ENCODE measurements around the gene CD3E. TPM values are rescaled to one million over a fixed set of nuclear protein-coding genes. Genes with fewer than 3 reads are reported as not detected.

Gene CD3E
- total and polyA plus RNA-seq, 2 of the 13 experiments (the other 11 are each of a cell fraction or from before 2014, with no cell fraction given): not detected

GRCh38 chr11:118290923-118291322 is 13.6 kb upstream of the CD3E start (continued):
- TF ChIP-seq HMGXB4 (CRISPR knock-in tag; IDR thresholded peaks at IDR 0.05; ENCODE audit: borderline replicate concordance in 1 of 2, low read depth in 1 of 2): 0 out of 4 replicates have a peak, but pooled peaks of 1 of the 2 experiments have one; percentile 46
- no peak for TF ChIP-seq ZSCAN21 (CRISPR knock-in tag; IDR thresholded peaks at IDR 0.05; ENCODE audit: borderline replicate concordance)
- peak; percentile 69 for TF ChIP-seq ARID5B (CRISPR knock-in tag; IDR thresholded peaks at IDR 0.05)
- no peak for TF ChIP-seq ZNF354B (CRISPR knock-in tag; IDR thresholded peaks at IDR 0.05)
- no peak for TF ChIP-seq ZNF317 (CRISPR knock-in tag; IDR thresholded peaks at IDR 0.05)
- TF ChIP-seq PHF21A (CRISPR knock-in tag; IDR thresholded peaks at IDR 0.05): peak; percentile 38; the same call in 1 of the 2 replicates
- TF ChIP-seq ZNF891 (CRISPR knock-in tag; IDR thresholded peaks at IDR 0.05): no peak
- no peak for TF ChIP-seq MXD1 (CRISPR knock-in tag; IDR thresholded peaks at IDR 0.05)
- peak; percentile 35; the same call in 1 of the 2 replicates for TF ChIP-seq FOXA3 (CRISPR knock-in tag; IDR thresholded peaks at IDR 0.05)
- TF ChIP-seq MIER2 (CRISPR knock-in tag; IDR thresholded peaks at IDR 0.05): no peak
- TF ChIP-seq SOX6 (IDR thresholded peaks at IDR 0.05): no peak
- peak; percentile 41; the same call in 1 of the 2 replicates for TF ChIP-seq SOX6 (CRISPR knock-in tag; IDR thresholded peaks at IDR 0.05)
- no peak for TF ChIP-seq ZBTB38 (CRISPR knock-in tag; IDR thresholded peaks at IDR 0.05)
- no peak for TF ChIP-seq NCOA2 (CRISPR knock-in tag; IDR thresholded peaks at IDR 0.05)
- no peak for TF ChIP-seq BCLAF1 (IDR thresholded peaks at IDR 0.05)
- TF ChIP-seq MED1 (CRISPR knock-in tag; IDR thresholded peaks at IDR 0.05): peak; percentile 49
- TF ChIP-seq CERS6 (CRISPR knock-in tag; IDR thresholded peaks at IDR 0.05): no peak
- TF ChIP-seq ZNF768 (CRISPR knock-in tag; IDR thresholded peaks at IDR 0.05): no peak
- peak; percentile 75; the same call in 1 of the 2 replicates for TF ChIP-seq CBX5 (CRISPR knock-in tag; IDR thresholded peaks at IDR 0.05; ENCODE audit: borderline replicate concordance)
- TF ChIP-seq ZNF441 (CRISPR knock-in tag; IDR thresholded peaks at IDR 0.05; ENCODE audit: borderline replicate concordance): no peak
- TF ChIP-seq ZMYM3 (CRISPR knock-in tag; IDR thresholded peaks at IDR 0.05): 0 out of 2 replicates have a peak, but pooled peaks have one; percentile 49
- no peak for TF ChIP-seq HIVEP1 (CRISPR knock-in tag; IDR thresholded peaks at IDR 0.05)
